Stimulated activated memory B cell treated with anti-CD40 and anti-IgM and Interleukin-4, amounts not matched to agents 10 μg/mL and 1 μg/mL and 100 μg/mL, for 72 hours (primary cell): Measurements from ENCODE around the gene CRELD1.
"Not testable (repeated sequence)": the region's sequence is repeated elsewhere in the genome, so short reads cannot be mapped to it uniquely, and the experiment has no call there.

Experiments used
- ATAC-seq: fragments of 150-1000 bp; cut with Tn5 transposase; 2 replicates; pipeline ENCODE4 v1.10.0; 2021
- H3K27ac Mint-ChIP-seq: one replicate; pipeline ENCODE4 v1.8.0; 2022; ENCODE audit warnings: mild to moderate bottlenecking, mixed read lengths
- H3K27me3 Mint-ChIP-seq: one replicate; pipeline ENCODE4 v1.8.0; 2022; ENCODE audit warnings: mixed read lengths
- H3K36me3 Mint-ChIP-seq: one replicate; pipeline ENCODE4 v1.8.0; 2022; ENCODE audit warnings: mixed read lengths
- H3K4me1 Mint-ChIP-seq: one replicate; pipeline ENCODE4 v1.8.0; 2022; ENCODE audit warnings: mixed read lengths
- H3K4me3 Mint-ChIP-seq: one replicate; pipeline ENCODE4 v1.8.0; 2022; ENCODE audit warnings: mild to moderate bottlenecking, moderate library complexity, mixed read lengths
- H3K9me3 Mint-ChIP-seq: one replicate; pipeline ENCODE4 v1.8.0; 2022; ENCODE audit warnings: mixed read lengths

CRELD1 gene, protein sequence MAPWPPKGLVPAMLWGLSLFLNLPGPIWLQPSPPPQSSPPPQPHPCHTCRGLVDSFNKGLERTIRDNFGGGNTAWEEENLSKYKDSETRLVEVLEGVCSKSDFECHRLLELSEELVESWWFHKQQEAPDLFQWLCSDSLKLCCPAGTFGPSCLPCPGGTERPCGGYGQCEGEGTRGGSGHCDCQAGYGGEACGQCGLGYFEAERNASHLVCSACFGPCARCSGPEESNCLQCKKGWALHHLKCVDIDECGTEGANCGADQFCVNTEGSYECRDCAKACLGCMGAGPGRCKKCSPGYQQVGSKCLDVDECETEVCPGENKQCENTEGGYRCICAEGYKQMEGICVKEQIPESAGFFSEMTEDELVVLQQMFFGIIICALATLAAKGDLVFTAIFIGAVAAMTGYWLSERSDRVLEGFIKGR

DNA sequence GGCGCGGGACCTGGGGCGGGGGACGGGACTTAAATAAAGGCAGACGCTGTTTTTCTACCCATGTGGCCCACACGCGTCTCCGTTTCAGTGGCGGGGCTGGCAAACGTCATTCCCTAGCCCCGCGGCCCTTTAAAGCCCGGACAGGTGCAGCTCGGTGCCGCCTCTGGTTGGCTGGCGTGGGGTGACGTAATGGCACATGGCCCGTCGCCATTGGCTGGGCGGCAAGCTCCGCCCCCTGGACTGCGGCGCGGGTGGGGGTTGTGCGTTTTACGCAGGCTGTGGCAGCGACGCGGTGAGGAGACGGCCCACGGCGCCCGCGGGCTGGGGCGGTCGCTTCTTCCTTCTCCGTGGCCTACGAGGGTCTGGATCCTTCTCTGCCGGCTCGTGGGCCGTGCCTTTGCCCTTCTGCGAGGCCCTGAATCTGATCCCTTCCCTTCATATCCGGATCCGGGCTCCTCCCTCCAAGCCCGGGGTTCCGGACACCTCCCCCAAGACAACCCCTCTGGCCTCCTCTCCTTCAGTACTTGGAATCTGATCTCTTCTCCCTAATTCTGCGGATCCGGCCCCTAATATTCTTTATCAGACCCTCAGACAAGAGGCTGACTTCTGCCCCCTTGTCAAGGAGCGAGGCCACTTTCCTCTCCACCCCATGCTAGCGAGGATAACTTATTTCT is at the start of gene CRELD1:
CRELD1 (plus strand) TSS at position 274 of the 674 bp plus-strand sequence. CDS start 605 bp downstream, outside the sequence.
- Mint-ChIP-seq H3K9me3 (no peaks in the 10 kb centered on the region), H3K4me3 (peak within 1 kb of the TSS; percentile 97), H3K4me1 (peaks cover 38% of the 10 kb centered on the region), H3K27ac (peak within 1 kb of the TSS; percentile 89), H3K36me3 (peaks cover 26% of the 10 kb centered on the region), H3K27me3 (no peaks in the 10 kb centered on the region)
- ATAC-seq = peak; percentile 96

DNA sequence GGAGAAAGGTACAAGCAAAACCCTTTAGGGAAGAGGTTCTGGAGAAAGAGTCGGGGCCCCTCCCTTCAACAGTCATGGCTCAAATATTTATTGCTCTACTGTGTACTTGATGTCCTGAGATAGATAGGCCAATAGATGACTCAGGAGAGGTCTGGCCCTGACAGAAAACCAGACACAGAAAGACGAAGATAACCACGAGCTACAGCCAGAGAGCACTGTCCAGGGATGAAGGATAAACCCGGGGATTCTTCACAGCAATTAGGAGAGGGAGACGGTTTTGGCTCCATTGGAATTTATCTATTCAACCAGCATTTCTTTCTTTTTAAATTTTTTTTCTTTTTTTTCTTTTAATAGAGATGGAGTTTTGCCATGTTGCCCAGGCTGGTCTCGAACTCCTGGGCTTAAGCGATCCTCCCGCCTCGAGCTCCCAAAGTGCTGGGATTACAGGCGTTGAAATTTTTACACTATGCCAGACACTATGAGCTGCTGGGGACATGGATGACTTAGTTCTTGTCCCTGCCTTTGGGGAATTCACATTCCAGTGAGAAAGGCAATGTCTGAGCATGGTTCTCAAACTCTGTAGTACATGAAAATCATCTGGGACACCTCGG is 49.0 kb upstream of the CRELD1 start:
- ATAC-seq = no peak
- Mint-ChIP-seq H3K4me1 (no peaks in the 10 kb centered on the region), H3K27ac (no peak overlapping the region), H3K27me3 (peaks cover 9% of the 10 kb centered on the region), H3K4me3 (no peak overlapping the region), H3K36me3 (no peaks in the 10 kb centered on the region), H3K9me3 (no peaks in the 10 kb centered on the region)

DNA sequence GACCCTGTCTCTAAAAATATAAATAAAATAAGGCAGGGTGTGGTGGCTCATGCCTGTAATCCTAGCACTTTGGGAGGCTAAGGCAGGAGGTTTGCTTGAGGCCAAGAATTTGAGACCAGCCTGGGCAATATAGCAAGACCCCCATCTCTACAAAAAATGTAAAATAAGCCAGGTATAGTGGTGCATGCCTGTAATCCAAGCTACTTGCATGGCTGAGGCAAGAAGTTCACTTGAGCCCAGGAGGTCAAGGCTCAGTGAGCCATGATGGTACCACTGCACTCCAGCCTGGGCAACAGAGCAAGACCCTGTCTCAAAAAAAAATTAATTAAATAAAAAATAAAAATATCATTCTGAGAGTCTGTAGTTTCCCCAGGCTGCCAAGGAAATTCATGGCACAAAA is 47.3 kb upstream of the CRELD1 start:
- H3K4me1 Mint-ChIP-seq = peaks cover 4% of the 10 kb centered on the region
- ATAC-seq = no peak
- H3K36me3 Mint-ChIP-seq = peaks cover 1% of the 10 kb centered on the region
- H3K27ac Mint-ChIP-seq = no peak overlapping the region
- H3K4me3 Mint-ChIP-seq = no peak overlapping the region
- H3K9me3 Mint-ChIP-seq = no peaks in the 10 kb centered on the region
- no peaks in the 10 kb centered on the region for H3K27me3 Mint-ChIP-seq

DNA sequence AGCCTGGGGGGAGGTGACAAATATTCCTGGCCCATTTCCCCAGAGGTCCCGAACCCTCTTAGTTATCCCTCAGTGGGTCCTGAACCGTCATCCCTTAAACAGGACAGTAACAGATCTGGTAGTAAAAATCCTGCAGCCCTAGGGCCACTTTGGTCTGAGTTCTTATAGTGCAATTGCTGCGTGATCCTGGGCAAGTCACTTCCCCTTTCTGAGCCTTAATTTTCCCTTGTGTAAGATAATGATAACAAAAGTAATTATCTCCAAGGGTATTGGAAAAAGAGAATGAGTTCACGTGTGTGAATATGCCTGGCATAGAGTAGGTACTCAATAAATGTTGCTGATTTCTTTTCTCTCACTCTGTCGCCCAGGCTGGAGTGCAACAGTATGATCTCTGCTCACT is 46.2 kb upstream of the CRELD1 start:
- ATAC-seq = no peak
- H3K27me3 Mint-ChIP-seq = no peaks in the 10 kb centered on the region
- no peaks in the 10 kb centered on the region for H3K9me3 Mint-ChIP-seq
- peaks cover 15% of the 10 kb centered on the region for H3K4me1 Mint-ChIP-seq
- H3K4me3 Mint-ChIP-seq = no peak overlapping the region
- H3K27ac Mint-ChIP-seq = no peak overlapping the region
- peaks cover 10% of the 10 kb centered on the region for H3K36me3 Mint-ChIP-seq

DNA sequence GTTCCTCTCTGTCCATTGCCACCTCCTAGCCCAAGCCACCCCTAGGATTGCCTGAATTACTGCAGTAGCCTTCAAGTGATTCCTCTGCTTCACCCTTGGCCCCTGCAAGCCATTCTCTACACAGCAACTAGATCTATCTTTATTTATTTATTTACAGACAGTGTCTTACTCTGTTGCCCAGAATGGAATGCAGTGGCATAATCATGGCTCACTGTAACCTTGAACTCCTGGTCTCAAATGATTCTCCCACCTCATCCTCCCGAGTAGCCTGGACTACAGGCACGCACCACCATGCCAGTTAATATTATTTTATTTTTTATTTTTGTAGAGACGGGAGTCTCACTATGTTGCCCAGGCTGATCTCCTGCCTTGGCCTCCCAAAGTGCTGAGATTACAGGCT is 45.1 kb upstream of the CRELD1 start:
- no peak for ATAC-seq
- Mint-ChIP-seq H3K4me1 (peaks cover 24% of the 10 kb centered on the region), H3K27ac (no peak overlapping the region), H3K27me3 (no peaks in the 10 kb centered on the region), H3K9me3 (no peaks in the 10 kb centered on the region), H3K36me3 (peaks cover 20% of the 10 kb centered on the region), H3K4me3 (no peak overlapping the region)

DNA sequence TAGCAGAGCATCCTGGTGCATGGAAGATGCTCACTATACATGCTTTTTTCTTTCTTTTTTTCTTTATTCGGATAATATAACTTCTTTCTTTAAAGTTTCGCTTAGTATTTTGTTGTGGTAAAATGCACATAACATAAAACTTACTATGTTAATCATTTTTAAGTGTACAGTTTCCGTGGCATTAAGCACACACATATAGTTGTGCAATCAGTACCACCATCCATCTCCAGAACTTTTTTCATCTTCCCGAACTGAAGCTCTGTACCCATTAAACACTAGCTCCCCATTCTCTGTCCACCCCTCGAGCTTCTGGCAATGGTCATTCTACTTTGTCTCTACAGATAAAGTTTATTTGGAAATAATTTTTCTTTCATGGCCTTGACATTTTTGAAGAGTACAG is 44.2 kb upstream of the CRELD1 start:
- H3K27me3 Mint-ChIP-seq = no peaks in the 10 kb centered on the region
- ATAC-seq = no peak
- peak overlapping the region; percentile 98 for H3K27ac Mint-ChIP-seq
- H3K4me3 Mint-ChIP-seq = no peak overlapping the region
- H3K9me3 Mint-ChIP-seq = no peaks in the 10 kb centered on the region
- H3K4me1 Mint-ChIP-seq = peaks cover 31% of the 10 kb centered on the region
- peaks cover 27% of the 10 kb centered on the region for H3K36me3 Mint-ChIP-seq

DNA sequence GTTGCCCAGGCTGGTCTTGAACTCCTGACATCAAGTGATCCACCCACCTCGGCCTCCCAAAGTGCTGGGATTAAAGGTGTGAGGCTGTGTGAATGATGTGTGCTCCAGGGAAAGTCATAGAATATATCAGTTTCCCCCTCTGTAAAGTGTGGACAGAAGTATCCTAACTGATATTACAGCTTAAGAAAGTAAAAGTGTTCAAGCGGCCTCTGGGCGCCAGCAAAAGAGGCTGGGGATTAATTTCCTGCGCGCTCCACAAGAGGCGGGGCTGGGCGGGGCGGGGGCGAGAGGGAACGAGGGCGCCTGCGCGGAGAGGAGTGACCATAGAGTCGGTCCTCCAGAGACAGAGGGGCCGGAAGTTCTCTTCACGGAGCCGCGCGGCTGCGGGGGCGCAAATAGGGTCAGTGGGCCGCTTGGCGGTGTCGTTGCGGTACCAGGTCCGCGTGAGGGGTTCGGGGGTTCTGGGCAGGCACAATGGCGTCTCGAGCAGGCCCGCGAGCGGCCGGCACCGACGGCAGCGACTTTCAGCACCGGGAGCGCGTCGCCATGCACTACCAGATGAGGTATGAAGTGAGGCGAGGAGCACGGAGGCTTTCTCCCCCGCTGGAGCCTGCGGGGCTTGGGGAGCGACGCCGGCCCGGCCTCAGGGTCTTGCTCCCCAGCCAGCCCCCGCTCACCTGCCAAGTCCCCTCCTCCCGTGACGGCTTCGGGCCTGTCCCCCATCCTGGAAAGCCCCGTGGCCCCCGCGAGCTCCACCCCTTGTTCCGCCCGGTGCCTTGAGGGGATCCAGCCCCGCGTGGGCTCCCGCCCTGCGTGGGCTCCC is 43.2 kb upstream of the CRELD1 start, which contains the start of gene JAGN1:
JAGN1 (plus strand) TSS at position 362 of the 823 bp plus-strand sequence; CDS start at position 475, 113 bp downstream.
- H3K4me1 Mint-ChIP-seq = peaks cover 39% of the 10 kb centered on the region
- peaks cover 34% of the 10 kb centered on the region for H3K36me3 Mint-ChIP-seq
- peak within 1 kb of the TSS; percentile 95 for H3K4me3 Mint-ChIP-seq
- H3K27ac Mint-ChIP-seq = peak within 1 kb of the TSS; percentile 98
- H3K9me3 Mint-ChIP-seq = no peaks in the 10 kb centered on the region
- no peaks in the 10 kb centered on the region for H3K27me3 Mint-ChIP-seq
- peak; percentile 93 for ATAC-seq

DNA sequence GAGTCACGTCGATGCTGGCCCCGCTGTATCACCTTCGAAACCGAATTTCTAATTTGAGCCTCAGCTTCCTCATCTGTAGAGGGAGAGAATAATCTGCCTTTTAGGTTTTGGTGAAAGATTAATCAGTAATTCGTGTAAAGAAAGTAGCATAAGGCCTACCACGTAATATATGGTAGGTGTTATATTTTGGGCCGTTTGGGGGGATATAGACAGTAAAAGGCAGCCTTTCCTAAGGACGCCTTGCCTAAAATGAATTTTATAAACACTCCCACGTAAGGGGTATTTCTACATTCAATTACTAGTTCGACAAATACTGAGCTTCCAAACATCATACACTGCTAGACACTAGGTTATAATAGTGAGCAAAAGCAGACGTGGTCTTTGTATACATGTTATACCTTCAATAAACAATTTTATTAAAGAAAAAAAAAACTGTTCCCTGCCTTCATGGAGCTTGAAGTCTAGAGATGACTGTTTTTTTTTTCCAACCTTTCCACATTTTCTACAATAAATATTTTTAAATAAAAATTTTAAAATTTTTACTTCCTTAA is 42.5 kb upstream of the CRELD1 start:
- Mint-ChIP-seq H3K27ac (peak overlapping the region; percentile 98), H3K9me3 (no peaks in the 10 kb centered on the region), H3K4me3 (peak overlapping the region; percentile 95), H3K27me3 (no peaks in the 10 kb centered on the region), H3K36me3 (peaks cover 34% of the 10 kb centered on the region), H3K4me1 (peaks cover 39% of the 10 kb centered on the region)
- no peak for ATAC-seq

DNA sequence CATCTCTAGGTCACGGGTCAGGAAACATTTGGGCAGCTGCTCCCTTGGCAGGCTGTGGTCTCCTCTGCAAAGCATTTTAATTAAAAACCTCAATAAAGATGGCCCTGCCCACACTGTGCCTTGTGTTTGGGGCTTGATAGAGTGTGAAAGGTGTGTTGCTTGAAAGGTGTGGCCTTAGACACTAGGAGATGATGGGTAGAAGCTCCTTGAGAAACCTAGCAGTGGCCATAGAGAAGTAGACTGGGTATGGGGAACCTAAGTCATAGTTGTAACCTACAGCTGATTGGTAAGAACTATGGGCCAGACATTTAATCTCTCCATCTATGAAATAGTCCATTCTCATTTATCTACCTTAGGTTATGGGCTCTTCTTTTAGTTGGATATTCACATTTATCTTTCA is 39.9 kb upstream of the CRELD1 start:
- Mint-ChIP-seq H3K4me3 (no peak overlapping the region), H3K27me3 (no peaks in the 10 kb centered on the region), H3K27ac (no peak overlapping the region), H3K9me3 (no peaks in the 10 kb centered on the region), H3K4me1 (peaks cover 49% of the 10 kb centered on the region), H3K36me3 (peaks cover 34% of the 10 kb centered on the region)
- no peak for ATAC-seq

DNA sequence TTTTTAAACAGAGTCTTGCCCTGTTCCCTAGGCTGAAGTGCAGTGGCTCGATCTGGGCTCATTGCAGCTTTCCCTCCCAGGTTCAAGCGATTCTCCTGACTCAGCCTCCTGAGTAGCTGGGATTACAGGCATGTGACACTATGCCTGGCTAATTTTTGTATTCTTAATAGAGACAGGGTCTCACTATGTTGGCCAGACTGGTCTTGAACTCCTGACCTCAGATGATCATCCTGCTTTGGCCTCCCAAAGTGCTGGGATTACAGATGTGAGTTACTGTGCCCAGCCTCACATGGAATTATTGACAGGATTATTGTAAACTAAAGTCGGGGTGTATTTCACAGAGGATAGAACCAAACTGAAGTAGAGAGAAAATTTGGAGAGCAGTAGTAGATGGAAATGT is 37.9 kb upstream of the CRELD1 start:
- not testable (repeated sequence) for ATAC-seq, H3K4me3 Mint-ChIP-seq, H3K27ac Mint-ChIP-seq, H3K27me3 Mint-ChIP-seq, H3K9me3 Mint-ChIP-seq
- Mint-ChIP-seq H3K36me3 (peaks cover 34% of the 10 kb centered on the region), H3K4me1 (peaks cover 49% of the 10 kb centered on the region)

DNA sequence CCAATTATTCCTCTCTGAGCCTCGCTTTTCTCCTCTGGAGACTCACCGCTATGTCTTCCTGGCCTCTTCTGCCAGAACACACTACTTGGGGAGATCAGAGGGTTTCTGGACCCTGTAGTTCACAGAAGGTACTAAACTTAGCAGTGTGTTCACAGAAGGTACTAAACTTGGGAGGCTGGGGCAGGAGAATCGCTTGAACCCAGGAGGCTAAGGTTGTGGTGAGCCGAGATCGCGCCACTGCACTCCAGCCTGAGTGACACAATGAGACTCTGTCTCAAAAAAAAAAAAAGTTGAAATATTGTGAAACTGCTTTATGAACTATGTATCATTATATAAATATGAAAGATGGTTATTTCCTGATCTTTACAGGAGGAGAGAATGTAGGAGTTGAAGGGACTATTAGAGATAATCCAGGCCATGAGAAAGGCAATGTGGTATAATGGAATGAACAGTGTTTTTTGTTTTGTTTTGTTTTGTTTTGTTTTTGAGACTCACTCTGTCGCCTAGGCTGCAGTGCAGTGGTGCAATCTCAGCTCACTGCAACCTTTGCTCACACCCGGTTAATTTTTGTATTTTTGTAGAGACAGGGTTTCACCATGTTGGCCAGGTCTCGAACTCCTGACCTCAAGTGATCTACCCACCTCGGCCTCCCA is 36.8 kb upstream of the CRELD1 start:
- peaks cover 28% of the 10 kb centered on the region for H3K36me3 Mint-ChIP-seq
- H3K4me3 Mint-ChIP-seq, H3K9me3 Mint-ChIP-seq, ATAC-seq, H3K27me3 Mint-ChIP-seq, H3K27ac Mint-ChIP-seq: not testable (repeated sequence)
- peaks cover 40% of the 10 kb centered on the region for H3K4me1 Mint-ChIP-seq

DNA sequence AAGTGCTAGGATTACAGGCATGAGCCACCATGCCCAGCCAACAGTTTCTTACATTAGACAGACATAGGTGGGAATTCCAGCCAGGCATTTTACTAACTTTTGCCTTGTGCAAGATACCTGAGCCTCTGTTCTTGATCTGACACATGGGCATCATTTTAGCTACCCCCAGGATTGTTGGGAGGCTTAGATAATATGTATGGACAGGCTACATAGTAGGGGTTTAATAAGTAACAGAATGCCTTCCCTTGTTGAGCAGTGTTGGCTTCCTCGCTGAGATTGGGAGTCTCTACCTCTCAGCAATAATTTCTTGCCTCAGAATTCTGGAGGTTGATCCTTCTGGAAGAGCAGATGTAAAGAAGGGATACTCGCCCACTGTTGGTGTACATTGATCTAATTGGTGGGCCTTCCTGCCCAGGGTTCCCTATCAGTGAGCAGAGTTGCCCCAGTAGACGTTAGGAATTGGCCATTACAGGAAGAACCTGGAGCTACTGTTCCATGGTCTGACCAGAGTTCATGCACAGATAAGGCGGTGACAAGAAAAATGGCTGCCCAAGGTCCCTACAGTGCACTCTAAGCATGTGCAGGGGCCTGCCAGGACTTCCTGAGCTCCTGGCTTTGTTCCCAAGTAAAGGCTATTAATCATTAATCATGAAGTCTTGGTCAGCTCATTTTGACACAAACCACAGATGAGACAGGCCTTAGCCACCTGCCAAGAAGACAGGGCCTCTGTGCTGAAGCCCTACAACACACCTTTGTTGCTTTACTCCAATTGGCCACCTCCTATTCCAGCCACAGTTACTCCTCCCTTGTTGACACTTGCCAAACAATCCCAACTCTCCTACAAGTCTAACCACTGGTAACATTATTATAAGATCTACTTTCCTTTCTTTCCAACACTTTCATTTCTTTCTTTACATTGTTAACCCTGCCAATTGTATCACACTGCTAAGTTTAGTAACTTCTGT is 35.9 kb upstream of the CRELD1 start:
- Mint-ChIP-seq H3K4me3 (no peak overlapping the region), H3K36me3 (peaks cover 22% of the 10 kb centered on the region), H3K27me3 (no peaks in the 10 kb centered on the region), H3K4me1 (peaks cover 32% of the 10 kb centered on the region), H3K9me3 (no peaks in the 10 kb centered on the region), H3K27ac (peak overlapping the region; percentile 20)
- no peak for ATAC-seq

DNA sequence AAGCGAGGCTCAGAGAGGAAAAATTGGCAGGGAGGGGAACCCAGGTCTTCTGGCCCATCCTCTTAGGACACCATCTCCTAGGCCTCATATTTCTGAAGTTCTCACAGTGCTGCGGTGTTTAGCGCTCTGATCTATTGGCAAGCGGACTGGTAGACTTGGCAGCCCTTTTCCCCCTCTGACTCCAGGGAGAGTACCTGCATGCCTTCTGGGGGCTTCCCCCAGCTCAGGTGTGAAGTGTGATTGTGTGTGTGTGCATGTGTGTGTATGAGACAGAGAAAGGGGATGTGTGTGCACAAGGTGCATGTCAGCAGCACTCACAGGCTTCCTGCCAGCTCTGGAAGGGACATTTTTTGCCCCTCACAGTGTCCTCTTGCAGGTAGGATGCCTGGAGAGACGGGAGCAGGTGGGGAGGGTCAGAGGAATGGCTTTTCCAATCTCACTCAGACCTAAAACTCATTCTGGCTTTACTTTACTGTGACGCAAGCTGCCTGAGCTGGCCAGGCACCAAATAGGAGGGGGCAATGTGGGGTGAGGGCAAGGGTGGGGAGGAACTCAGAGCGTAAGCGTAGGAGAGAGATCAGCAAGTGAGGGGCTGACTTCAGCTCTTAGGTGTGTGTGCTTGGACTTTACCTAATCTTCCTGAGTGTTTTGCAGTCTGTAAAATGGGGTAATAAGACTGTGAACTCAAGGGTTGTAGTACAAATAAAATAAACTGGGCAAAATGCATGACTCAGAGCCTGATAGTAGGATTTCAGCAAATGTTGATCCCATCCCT is 35.0 kb upstream of the CRELD1 start:
- Mint-ChIP-seq H3K27ac (peak overlapping the region; percentile 20), H3K36me3 (peaks cover 12% of the 10 kb centered on the region), H3K4me3 (no peak overlapping the region), H3K9me3 (no peaks in the 10 kb centered on the region), H3K27me3 (no peaks in the 10 kb centered on the region), H3K4me1 (peaks cover 30% of the 10 kb centered on the region)
- no peak for ATAC-seq
